PFSK-1 (cell line): ENCODE results near the gene OLFM2.
A peak's percentile ranks its signal among the peaks of the same experiment; 100 is the strongest.

ENCODE experiments used
- FOXP2 ChIP-seq: optimal IDR thresholded peaks from 2 replicates; pipeline ENCODE3; 2011; ENCODE audit warnings: borderline replicate concordance, control low read depth, inconsistent platforms; ENCODE audit not compliant: insufficient read depth; ENCODE audit errors: extremely low read length, extremely low read depth
- POLR2AphosphoS5 ChIP-seq: IDR thresholded peaks from 2 replicates; pipeline ENCODE4 v1.6.1; 2012; ENCODE audit warnings: low read depth, mild to moderate bottlenecking, control low read depth, low read length, moderate library complexity
- REST ChIP-seq, 2 experiments: IDR thresholded peaks; 2 replicates each; pipeline versions ENCODE4 v1.6.1 to v1.8.0; 2011 to 2012; ENCODE audit warnings: low read depth in 2 of 2, low read length in 2 of 2, control low read depth in 1 of 2, inconsistent platforms in 1 of 2, mild to moderate bottlenecking in 1 of 2, moderate library complexity in 1 of 2; ENCODE audit not compliant: insufficient read depth in 1 of 2
- SIN3A ChIP-seq: IDR thresholded peaks from 2 replicates; pipeline ENCODE4 v1.6.1; 2012; ENCODE audit warnings: mild to moderate bottlenecking, low read length, moderate library complexity, borderline replicate concordance; ENCODE audit not compliant: insufficient read depth

- TF ChIP-seq POLR2AphosphoS5 = peak; percentile 54; the same call in 1 of the 2 replicates
- no peak; a peak in 1 of 4 replicates for TF ChIP-seq REST (IDR thresholded peaks at IDR 0.05; ENCODE audit: insufficient read depth in 1 of 2, low read depth in 2 of 2, low read length in 2 of 2)
- TF ChIP-seq FOXP2 = peak; percentile 41
- no peak for TF ChIP-seq SIN3A
Measured at GRCh38 chr19:9934132-9934950, 2.0 kb downstream of the OLFM2 start.
